Gastrocnemius medialis (tissue), 4 donors: ENCODE measurements around the gene TLE1.

Experiments used
- CTCF ChIP-seq, 5 experiments: fragments of 450-650 bp in 3 of 5; fragments of 200-600 bp in 2 of 5; sonication (generic) in 2 of 5; IDR thresholded peaks in 4 of 5; conservative IDR thresholded peaks in 1 of 5; 1 replicate in 4 of 5; 2 replicates in 1 of 5; pipeline ENCODE4 v1.5.1; 2016 to 2019; ENCODE audit warnings: antibody characterized with exemption in 5 of 5, mild to moderate bottlenecking in 3 of 5, moderate library complexity in 3 of 5
- POLR2A ChIP-seq, 2 donors: fragments of 450-650 bp; IDR thresholded peaks; one replicate each; pipeline ENCODE4 v1.6.1; 2017; ENCODE audit warnings: antibody characterized with exemption in 2 of 2, mild to moderate bottlenecking in 2 of 2, moderate library complexity in 2 of 2

GRCh38 chr9:81678088-81678487 lies 11.3 kb downstream of the TLE1 start:
- TF ChIP-seq POLR2A (IDR thresholded peaks at IDR 0.05) (no peak), CTCF (IDR thresholded peaks at IDR 0.05 in 4 of 5, conservative IDR thresholded peaks at IDR 0.05 in 1 of 5) (no peak)
